Colonic mucosa (tissue), 4 donors: ENCODE measurements around the gene PHF19. TPM values are rescaled to one million over a fixed set of nuclear protein-coding genes. Genes with fewer than 3 reads are reported as not detected.

ENCODE experiments used
- DNase-seq: peaks from one replicate; pipeline ENCODE4 v3.0.0-alpha.2; 2020
- H3K27ac ChIP-seq: fragments of 200-600 bp; one replicate; pipeline ENCODE4 v1.8.0; 2021
- H3K27me3 ChIP-seq: fragments of 200-600 bp; one replicate; pipeline ENCODE4 v1.8.0; 2021
- H3K36me3 ChIP-seq: fragments of 200-600 bp; one replicate; pipeline ENCODE4 v1.8.0; 2021
- H3K4me1 ChIP-seq: fragments of 200-600 bp; one replicate; pipeline ENCODE4 v1.8.0; 2021; ENCODE audit warnings: mild to moderate bottlenecking
- H3K4me3 ChIP-seq: fragments of 200-600 bp; one replicate; pipeline ENCODE4 v1.8.0; 2021
- H3K9ac ChIP-seq, 2 donors: one replicate each; pipeline ENCODE4 v1.7.0; 2013; ENCODE audit warnings: control low read depth in 2 of 2, low read depth in 2 of 2, low read length in 2 of 2
- H3K9me3 ChIP-seq: fragments of 200-600 bp; one replicate; pipeline ENCODE4 v1.8.0; 2021
- intact Hi-C: fragments of 100-400 bp; cut with DNase I; formaldehyde crosslinking; loops from one replicate; pipeline ENCODE4 v1.14.1; 2022
- total RNA-seq, 2 donors: library from RNA; stranded (reverse); fragmentation: NEBNext Ultra II Directional in 1 of 2; extraction: Animal tissue kit (Norgen Biotek cat#: 25700) in 1 of 2; gene quantifications; one replicate each; pipeline ENCODE4 v1.2.1, GENCODE V29; 2021
- TF ChIP-seq, protein P1 (sequence below): fragments of 200-600 bp; IDR thresholded peaks from one replicate; pipeline ENCODE4 v1.8.0; 2022; ENCODE audit warnings: antibody characterized with exemption, mild to moderate bottlenecking
- donor health status: healthy.
- donor health status: DM: no; HTN: no; CAD: no.
- donor health status: DM: no; HTN: no; CAD: no.

The PHF19 gene
- total RNA-seq, 2 donors from 2014 or later, result 23.8 to 50.3 TPM

DNA sequence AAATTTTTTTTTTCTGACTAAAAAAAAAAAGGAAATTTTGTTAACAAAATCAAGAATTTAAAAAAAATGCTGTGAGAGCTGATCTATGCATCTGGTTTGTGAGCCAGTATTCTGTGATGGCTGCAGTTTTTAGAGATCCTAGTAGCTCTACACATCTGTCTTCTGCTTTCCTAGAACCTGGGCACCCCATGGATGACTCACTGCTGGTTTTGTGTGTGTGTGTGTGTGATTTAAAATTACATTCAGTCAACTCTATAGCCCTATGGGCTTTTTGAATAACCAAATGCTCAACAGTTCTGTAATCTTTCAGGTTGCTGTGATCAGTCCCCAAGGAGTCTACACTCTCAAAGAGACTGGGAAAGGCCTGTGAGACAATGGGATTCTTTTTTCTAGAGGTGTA lies 31.7 kb downstream of the PHF19 start:
- Histone ChIP-seq H3K9ac (no peak overlapping the region), H3K27ac (no peak overlapping the region), H3K27me3 (no peaks in the 10 kb centered on the region), H3K4me3 (no peak overlapping the region), H3K4me1 (peaks cover 3% of the 10 kb centered on the region), H3K9me3 (no peaks in the 10 kb centered on the region), H3K36me3 (no peaks in the 10 kb centered on the region)
- intact Hi-C loops, result no loop called here
- DNase-seq, result no peak
- TF ChIP-seq, protein P1, sequence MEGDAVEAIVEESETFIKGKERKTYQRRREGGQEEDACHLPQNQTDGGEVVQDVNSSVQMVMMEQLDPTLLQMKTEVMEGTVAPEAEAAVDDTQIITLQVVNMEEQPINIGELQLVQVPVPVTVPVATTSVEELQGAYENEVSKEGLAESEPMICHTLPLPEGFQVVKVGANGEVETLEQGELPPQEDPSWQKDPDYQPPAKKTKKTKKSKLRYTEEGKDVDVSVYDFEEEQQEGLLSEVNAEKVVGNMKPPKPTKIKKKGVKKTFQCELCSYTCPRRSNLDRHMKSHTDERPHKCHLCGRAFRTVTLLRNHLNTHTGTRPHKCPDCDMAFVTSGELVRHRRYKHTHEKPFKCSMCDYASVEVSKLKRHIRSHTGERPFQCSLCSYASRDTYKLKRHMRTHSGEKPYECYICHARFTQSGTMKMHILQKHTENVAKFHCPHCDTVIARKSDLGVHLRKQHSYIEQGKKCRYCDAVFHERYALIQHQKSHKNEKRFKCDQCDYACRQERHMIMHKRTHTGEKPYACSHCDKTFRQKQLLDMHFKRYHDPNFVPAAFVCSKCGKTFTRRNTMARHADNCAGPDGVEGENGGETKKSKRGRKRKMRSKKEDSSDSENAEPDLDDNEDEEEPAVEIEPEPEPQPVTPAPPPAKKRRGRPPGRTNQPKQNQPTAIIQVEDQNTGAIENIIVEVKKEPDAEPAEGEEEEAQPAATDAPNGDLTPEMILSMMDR, result no peak

DNA sequence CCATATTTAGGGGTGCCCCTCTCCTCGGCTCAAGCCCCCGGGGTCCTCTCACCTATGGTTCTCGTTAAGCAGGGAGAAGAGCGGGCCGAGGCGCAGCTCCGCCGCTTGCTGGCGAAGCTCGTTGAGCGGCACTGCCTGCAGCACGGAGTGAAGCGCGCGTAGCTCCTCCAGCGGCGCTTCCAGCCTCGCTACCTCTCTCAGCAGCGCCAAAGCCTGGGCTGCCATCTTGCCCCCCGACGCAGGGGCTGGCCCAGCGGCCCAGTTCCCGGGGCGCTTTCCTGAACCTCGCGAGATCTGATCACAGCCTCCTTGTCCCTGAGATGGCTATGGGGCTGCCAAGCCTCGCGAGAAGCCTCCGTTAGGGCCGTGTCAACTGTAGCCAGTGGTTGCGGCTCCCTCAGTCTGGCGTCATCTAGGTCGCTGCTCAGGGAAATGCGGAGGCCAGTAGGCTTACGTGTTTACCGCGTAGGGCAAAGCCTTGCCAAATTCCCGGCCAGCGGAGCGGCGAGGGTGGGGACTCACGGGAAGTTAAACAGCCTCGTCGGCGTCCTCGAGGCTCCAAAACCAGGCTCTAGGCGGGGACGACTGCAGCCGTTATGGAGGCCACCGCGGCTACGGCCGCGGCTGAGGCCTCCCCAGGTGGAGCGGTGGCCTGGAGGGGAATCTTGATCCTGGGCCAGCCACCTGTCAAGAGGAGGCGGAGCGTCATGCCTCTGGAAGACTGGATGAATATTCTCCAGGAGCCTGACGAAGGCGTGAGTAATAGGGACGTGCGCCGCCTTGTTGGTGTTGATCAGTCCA lies 34.1 kb downstream of the PHF19 start, which contains the start of gene PSMD5:
Gene PSMD5, minus strand, starts transcription at position 238 of the 801 bp plus-strand sequence. Its CDS starts 13 bp downstream, at position 225.
- Histone ChIP-seq H3K4me3 (peak within 1 kb of the TSS; percentile 75), H3K9me3 (no peaks in the 10 kb centered on the region), H3K36me3 (no peaks in the 10 kb centered on the region), H3K27me3 (no peaks in the 10 kb centered on the region), H3K27ac (peak within 1 kb of the TSS; percentile 86), H3K9ac (peak within 1 kb of the TSS; percentile 92 to 98), H3K4me1 (peaks cover 3% of the 10 kb centered on the region)
- peak; percentile 98 for DNase-seq
- TF ChIP-seq, protein P1, result no peak
- intact Hi-C loops, result no loop called here

DNA sequence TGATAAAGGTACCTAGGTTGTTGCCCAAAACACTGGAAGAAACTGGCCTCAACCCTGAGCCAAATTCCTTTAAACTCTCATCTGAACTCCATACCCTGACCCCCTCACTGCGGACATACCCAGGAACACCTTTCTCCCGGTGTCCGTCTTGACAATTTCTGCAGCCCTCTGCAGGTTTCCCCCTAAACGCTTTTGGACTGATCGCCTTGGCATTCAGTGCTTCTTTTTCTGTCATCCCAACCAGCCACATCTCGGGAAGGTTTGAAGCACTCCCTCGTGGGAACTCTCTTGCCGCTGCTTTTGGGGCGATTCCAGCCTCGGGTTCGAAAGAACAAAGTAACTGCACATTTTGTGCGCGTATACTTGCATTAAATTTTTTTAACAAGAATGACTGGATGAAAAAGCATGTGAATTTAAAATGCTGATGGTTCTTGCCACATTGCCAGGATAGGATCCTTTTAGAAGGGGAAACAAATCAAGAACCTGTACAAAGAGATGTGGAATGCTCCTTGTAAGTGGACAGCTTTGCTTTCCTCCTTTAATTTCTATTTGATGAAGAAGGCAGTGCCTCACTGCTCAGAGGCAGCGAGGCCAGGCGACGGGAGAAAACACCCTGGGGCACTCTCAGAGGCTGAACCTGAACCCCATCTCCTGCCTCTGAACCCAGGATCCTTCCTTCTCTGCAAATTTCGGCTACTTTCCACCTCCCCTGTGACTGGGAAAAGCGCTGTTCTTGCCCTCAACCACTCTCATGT lies 34.9 kb downstream of the PHF19 start:
- Histone ChIP-seq H3K27me3 (no peaks in the 10 kb centered on the region), H3K4me1 (peaks cover 3% of the 10 kb centered on the region), H3K9me3 (no peaks in the 10 kb centered on the region), H3K36me3 (no peaks in the 10 kb centered on the region), H3K4me3 (peak overlapping the region; percentile 75), H3K27ac (peak overlapping the region; percentile 86), H3K9ac (peak overlapping the region; percentile 92 to 98)
- TF ChIP-seq, protein P1, result no peak
- intact Hi-C loops, result no loop called here
- DNase-seq, result no peak

DNA sequence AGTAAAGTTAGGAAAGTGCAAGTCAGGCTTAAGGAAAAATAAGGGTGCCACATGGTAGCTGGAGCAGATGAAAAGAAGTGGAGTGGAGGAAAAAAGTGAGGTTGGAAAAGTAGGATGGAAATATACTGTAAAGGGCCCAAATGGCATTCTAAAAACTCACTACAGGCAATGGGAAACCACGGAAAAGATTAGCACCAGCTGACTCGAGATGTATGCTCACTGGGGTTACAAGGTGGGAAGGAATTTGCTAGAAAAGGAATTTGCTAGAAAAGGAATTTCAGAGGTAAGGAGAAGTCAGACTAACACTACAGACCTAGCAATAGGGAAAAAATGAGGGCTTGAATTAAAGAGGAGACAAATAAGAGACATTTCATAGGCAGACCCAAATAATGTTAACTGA lies 37.8 kb downstream of the PHF19 start:
- intact Hi-C loops, result no loop called here
- no peak overlapping the region for H3K4me3 ChIP-seq
- no peaks in the 10 kb centered on the region for H3K9me3 ChIP-seq
- H3K4me1 ChIP-seq, result peaks cover 3% of the 10 kb centered on the region
- H3K36me3 ChIP-seq, result no peaks in the 10 kb centered on the region
- H3K27me3 ChIP-seq, result no peaks in the 10 kb centered on the region
- no peak for DNase-seq
- H3K9ac ChIP-seq, result no peak overlapping the region
- TF ChIP-seq, protein P1, result no peak
- no peak overlapping the region for H3K27ac ChIP-seq

DNA sequence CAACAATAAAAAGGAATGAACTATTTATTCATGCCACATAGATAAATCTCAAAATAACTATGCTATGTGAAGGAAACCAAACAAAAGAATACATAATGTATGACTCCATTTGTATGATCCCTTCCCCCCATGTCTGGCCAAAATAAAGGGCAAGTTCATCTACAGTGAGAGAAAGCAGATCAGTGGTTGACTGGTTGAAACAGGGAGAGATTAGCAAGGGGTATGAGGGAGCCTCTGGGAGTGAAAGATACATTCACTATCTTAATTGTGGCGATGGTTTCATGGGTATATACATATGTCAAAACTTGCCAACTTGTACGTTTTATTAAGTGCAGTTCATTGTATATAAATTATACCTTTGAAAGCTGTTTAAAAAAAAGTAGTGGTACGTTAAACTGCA lies 39.1 kb downstream of the PHF19 start:
- no peak overlapping the region for H3K9ac ChIP-seq
- H3K27me3 ChIP-seq, result no peaks in the 10 kb centered on the region
- no peaks in the 10 kb centered on the region for H3K9me3 ChIP-seq
- no peak overlapping the region for H3K4me3 ChIP-seq
- H3K4me1 ChIP-seq, result peaks cover 3% of the 10 kb centered on the region
- no peak overlapping the region for H3K27ac ChIP-seq
- no peak for DNase-seq
- TF ChIP-seq, protein P1, result no peak
- H3K36me3 ChIP-seq, result no peaks in the 10 kb centered on the region
- intact Hi-C loops, result no loop called here
